LNCAP (cell line): ENCODE measurements around the gene SLC1A5.

Experiments used
- TF ChIP-seq, protein P1 (sequence below): fragments of 450-650 bp; IDR thresholded peaks from 2 replicates; pipeline ENCODE4 v1.5.1; 2017; ENCODE audit warnings: mild to moderate bottlenecking

Gene SLC1A5

GRCh38 chr19:46812977-46813838, 24.8 kb upstream of the SLC1A5 start:
- TF ChIP-seq, protein P1, sequence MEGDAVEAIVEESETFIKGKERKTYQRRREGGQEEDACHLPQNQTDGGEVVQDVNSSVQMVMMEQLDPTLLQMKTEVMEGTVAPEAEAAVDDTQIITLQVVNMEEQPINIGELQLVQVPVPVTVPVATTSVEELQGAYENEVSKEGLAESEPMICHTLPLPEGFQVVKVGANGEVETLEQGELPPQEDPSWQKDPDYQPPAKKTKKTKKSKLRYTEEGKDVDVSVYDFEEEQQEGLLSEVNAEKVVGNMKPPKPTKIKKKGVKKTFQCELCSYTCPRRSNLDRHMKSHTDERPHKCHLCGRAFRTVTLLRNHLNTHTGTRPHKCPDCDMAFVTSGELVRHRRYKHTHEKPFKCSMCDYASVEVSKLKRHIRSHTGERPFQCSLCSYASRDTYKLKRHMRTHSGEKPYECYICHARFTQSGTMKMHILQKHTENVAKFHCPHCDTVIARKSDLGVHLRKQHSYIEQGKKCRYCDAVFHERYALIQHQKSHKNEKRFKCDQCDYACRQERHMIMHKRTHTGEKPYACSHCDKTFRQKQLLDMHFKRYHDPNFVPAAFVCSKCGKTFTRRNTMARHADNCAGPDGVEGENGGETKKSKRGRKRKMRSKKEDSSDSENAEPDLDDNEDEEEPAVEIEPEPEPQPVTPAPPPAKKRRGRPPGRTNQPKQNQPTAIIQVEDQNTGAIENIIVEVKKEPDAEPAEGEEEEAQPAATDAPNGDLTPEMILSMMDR: no peak

GRCh38 chr19:46809534-46810272, 21.3 kb upstream of the SLC1A5 start:
- TF ChIP-seq, protein P1: no peak

- TF ChIP-seq, protein P1: no peak
These were observed 18.3 kb upstream of the SLC1A5 start for GRCh38 chr19:46806656-46807055.

GRCh38 chr19:46803555-46803954, 15.2 kb upstream of the SLC1A5 start:
- TF ChIP-seq, protein P1: no peak

DNA sequence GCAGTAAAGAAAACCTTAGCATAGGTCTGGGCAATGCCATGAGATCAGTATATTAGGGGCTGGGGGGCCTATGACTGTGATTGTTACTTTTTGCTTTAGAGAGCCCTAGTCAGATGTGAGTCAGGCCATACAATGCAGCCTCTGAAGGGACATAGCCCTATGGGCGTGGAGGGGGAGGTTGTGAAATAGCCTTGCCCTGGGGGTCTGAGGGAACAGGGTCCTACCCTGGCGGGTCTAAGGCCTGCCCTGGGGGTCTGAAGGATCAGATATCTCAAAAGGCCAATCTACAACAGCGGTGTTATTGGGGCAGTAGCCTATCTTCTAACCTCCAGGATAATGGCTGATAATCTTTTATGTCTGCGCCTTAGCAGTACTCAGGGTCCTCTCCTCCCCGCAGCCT, 13.8 kb upstream of the SLC1A5 start:
- TF ChIP-seq, protein P1: no peak

GRCh38 chr19:46798713-46799112, 10.3 kb upstream of the SLC1A5 start:
- TF ChIP-seq, protein P1: no peak

DNA sequence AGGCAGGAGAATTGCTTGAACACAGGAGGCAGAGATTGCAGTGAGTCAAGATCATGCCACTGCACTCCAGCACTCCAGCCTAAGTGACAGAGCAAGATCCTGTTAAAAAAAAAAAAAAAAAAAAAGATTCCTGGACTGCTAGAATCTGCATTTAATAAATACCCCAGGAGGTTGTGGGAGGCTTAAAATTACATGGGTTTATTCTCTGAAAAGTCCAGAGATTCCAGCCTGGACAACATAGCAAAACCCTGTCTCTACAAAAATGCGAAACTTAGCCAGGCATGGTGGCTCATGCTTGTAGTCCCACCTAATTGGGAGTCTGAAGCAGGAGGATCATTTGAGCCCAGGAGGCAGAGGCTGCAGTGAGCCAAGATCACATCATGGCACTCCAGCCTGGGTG, 9.5 kb upstream of the SLC1A5 start:
- TF ChIP-seq, protein P1: no peak
